Mesothelial cell of epicardium (in vitro differentiated cells): Measurements from ENCODE around the gene ENPP3. TPM values are rescaled to one million over a fixed set of nuclear protein-coding genes. Genes with fewer than 3 reads are reported as not detected.

ENCODE experiments used
- DNase-seq, 2 experiments: peaks; one replicate each; pipeline ENCODE4 v3.0.0; 2021; ENCODE audit warnings: low spot score in 2 of 2; ENCODE audit not compliant: unreplicated experiment in 2 of 2
- H3K27ac Mint-ChIP-seq: 2 replicates; pipeline ENCODE4 v1.8.0; 2021; ENCODE audit warnings: mixed read lengths
- H3K27me3 Mint-ChIP-seq: 2 replicates; pipeline ENCODE4 v1.8.0; 2021; ENCODE audit warnings: low read depth, mixed read lengths
- H3K36me3 Mint-ChIP-seq: 2 replicates; pipeline ENCODE4 v1.8.0; 2021; ENCODE audit warnings: mixed read lengths
- H3K4me1 Mint-ChIP-seq: 2 replicates; pipeline ENCODE4 v1.8.0; 2021; ENCODE audit warnings: mixed read lengths
- H3K4me3 Mint-ChIP-seq: 2 replicates; pipeline ENCODE4 v1.8.0; 2021; ENCODE audit warnings: mild to moderate bottlenecking, moderate library complexity, mixed read lengths
- H3K9me3 Mint-ChIP-seq: 2 replicates; pipeline ENCODE4 v1.8.0; 2021; ENCODE audit warnings: mixed read lengths
- CTCF ChIP-seq: fragments of 200-600 bp; sonication (generic); IDR thresholded peaks from one replicate; pipeline ENCODE4 v1.5.0; 2021; ENCODE audit warnings: antibody characterized with exemption; ENCODE audit not compliant: unreplicated experiment
- total RNA-seq: library from RNA; stranded (reverse); gene quantifications from 3 replicates; pipeline ENCODE4 v1.2.1, GENCODE V29; 2021

The ENPP3 gene
- total RNA-seq, 1 donor from 2014 or later: 0.89 TPM

GRCh38 chr6:131657630-131658111, 20.6 kb downstream of the ENPP3 start:
- DNase-seq: no peak
- TF ChIP-seq CTCF: no peak
- peaks cover under 1% of the 10 kb centered on the region for H3K27me3 Mint-ChIP-seq
- no peaks in the 10 kb centered on the region for H3K4me1 Mint-ChIP-seq
- no peak overlapping the region for H3K4me3 Mint-ChIP-seq
- peaks cover 4% of the 10 kb centered on the region for H3K9me3 Mint-ChIP-seq
- H3K27ac Mint-ChIP-seq: no peak overlapping the region
- H3K36me3 Mint-ChIP-seq: no peaks in the 10 kb centered on the region

- DNase-seq: no peak
- H3K36me3 Mint-ChIP-seq: no peaks in the 10 kb centered on the region
- peaks cover 8% of the 10 kb centered on the region for H3K9me3 Mint-ChIP-seq
- H3K4me1 Mint-ChIP-seq: no peaks in the 10 kb centered on the region
- no peak overlapping the region for H3K4me3 Mint-ChIP-seq
- H3K27me3 Mint-ChIP-seq: no peaks in the 10 kb centered on the region
- no peak for TF ChIP-seq CTCF
- no peak overlapping the region for H3K27ac Mint-ChIP-seq
These were observed 21.2 kb downstream of the ENPP3 start for GRCh38 chr6:131658287-131658686.

- Mint-ChIP-seq H3K36me3 (no peaks in the 10 kb centered on the region), H3K27ac (no peak overlapping the region), H3K9me3 (peaks cover 8% of the 10 kb centered on the region), H3K27me3 (no peaks in the 10 kb centered on the region), H3K4me3 (no peak overlapping the region), H3K4me1 (no peaks in the 10 kb centered on the region)
- TF ChIP-seq CTCF: no peak
- no peak for DNase-seq
These were observed 23.1 kb downstream of the ENPP3 start for GRCh38 chr6:131660195-131660594.

GRCh38 chr6:131663578-131664165, 26.6 kb downstream of the ENPP3 start:
- Mint-ChIP-seq H3K36me3 (no peaks in the 10 kb centered on the region), H3K27ac (no peak overlapping the region), H3K27me3 (peaks cover 4% of the 10 kb centered on the region), H3K4me1 (no peaks in the 10 kb centered on the region), H3K9me3 (peaks cover 8% of the 10 kb centered on the region), H3K4me3 (no peak overlapping the region)
- DNase-seq: no peak
- no peak for TF ChIP-seq CTCF

- Mint-ChIP-seq H3K4me3 (no peak overlapping the region), H3K9me3 (peaks cover 4% of the 10 kb centered on the region), H3K27ac (no peak overlapping the region), H3K27me3 (peaks cover 4% of the 10 kb centered on the region), H3K4me1 (no peaks in the 10 kb centered on the region), H3K36me3 (no peaks in the 10 kb centered on the region)
- no peak for TF ChIP-seq CTCF
- no peak for DNase-seq
These were observed 32.8 kb downstream of the ENPP3 start for GRCh38 chr6:131669891-131670290.

GRCh38 chr6:131673184-131673583, 36.1 kb downstream of the ENPP3 start:
- Mint-ChIP-seq H3K36me3 (no peaks in the 10 kb centered on the region), H3K27ac (no peak overlapping the region), H3K4me3 (no peak overlapping the region), H3K9me3 (peaks cover 4% of the 10 kb centered on the region), H3K27me3 (no peaks in the 10 kb centered on the region), H3K4me1 (no peaks in the 10 kb centered on the region)
- TF ChIP-seq CTCF: no peak
- DNase-seq: no peak
